OCI-LY3 (cell line): ENCODE measurements around the gene HYAL4.
A peak's percentile ranks its signal among the peaks of the same experiment; 100 is the strongest.

Source experiments
- H2AFZ ChIP-seq: fragments of 200-600, 300-600 bp; shearing (Covaris generic); 2 replicates; pipeline ENCODE4 v1.6.0; 2014; ENCODE audit warnings: antibody characterized with exemption, low read depth, low read length
- H3K27ac ChIP-seq: fragments of 200-600, 300-600 bp; sonication (generic); 2 replicates; pipeline ENCODE4 v1.5.1; 2014; ENCODE audit warnings: mild to moderate bottlenecking, low read length, moderate library complexity, mixed read lengths
- H3K27me3 ChIP-seq: fragments of 200-600, 300-600 bp; sonication (generic); 2 replicates; pipeline ENCODE4 v1.6.1; 2014; ENCODE audit warnings: low read depth, low read length, mixed read lengths
- H3K36me3 ChIP-seq: fragments of 200-600, 300-600 bp; sonication (generic); replicated peaks from 2 replicates; pipeline ENCODE3; 2014; ENCODE audit warnings: low read depth, low read length, mixed read lengths
- H3K4me1 ChIP-seq: fragments of 300-600, 200-600 bp; sonication (generic); 2 replicates; pipeline ENCODE4 v1.6.1; 2014; ENCODE audit warnings: low read length, mixed read lengths
- H3K4me2 ChIP-seq: fragments of 200-600, 300-600 bp; sonication (generic); 2 replicates; pipeline ENCODE4 v1.6.1; 2014; ENCODE audit warnings: low read length, mixed read lengths
- H3K4me3 ChIP-seq: fragments of 300-600, 200-600 bp; sonication (generic); 2 replicates; pipeline ENCODE4 v1.5.1; 2014; ENCODE audit warnings: antibody characterized with exemption, mild to moderate bottlenecking, low read length, moderate library complexity
- H3K79me2 ChIP-seq: fragments of 300-600, 200-600 bp; shearing (Covaris generic); 2 replicates; pipeline ENCODE4 v1.6.1; 2014; ENCODE audit warnings: mild to moderate bottlenecking, low read length, mixed read lengths
- H3K9ac ChIP-seq: fragments of 300-600, 200-600 bp; shearing (Covaris generic); 2 replicates; pipeline ENCODE4 v1.6.0; 2014; ENCODE audit warnings: mild to moderate bottlenecking, low read length, moderate library complexity
- H3K9me3 ChIP-seq: fragments of 200-600, 300-600 bp; shearing (Covaris generic); 2 replicates; pipeline ENCODE4 v1.6.1; 2014; ENCODE audit warnings: low read length, mixed read lengths; ENCODE audit not compliant: insufficient read depth
- H4K20me1 ChIP-seq: fragments of 200-600, 300-600 bp; sonication (generic); 2 replicates; pipeline ENCODE4 v1.6.1; 2016; ENCODE audit warnings: low read length, mixed read lengths; ENCODE audit not compliant: insufficient read depth
- EZH2phosphoT487 ChIP-seq: fragments of 200-600 bp; shearing (Covaris generic); IDR thresholded peaks from 2 replicates; pipeline ENCODE4 v1.6.1; 2018; ENCODE audit warnings: antibody characterized with exemption, mixed run types, low read depth
- TF ChIP-seq, protein P1 (sequence below): fragments of 200-600, 300-600 bp; sonication (generic); IDR thresholded peaks from 2 replicates; pipeline ENCODE4 v1.5.1; 2014; ENCODE audit warnings: antibody characterized with exemption, low read length, low read depth

The HYAL4 gene

DNA sequence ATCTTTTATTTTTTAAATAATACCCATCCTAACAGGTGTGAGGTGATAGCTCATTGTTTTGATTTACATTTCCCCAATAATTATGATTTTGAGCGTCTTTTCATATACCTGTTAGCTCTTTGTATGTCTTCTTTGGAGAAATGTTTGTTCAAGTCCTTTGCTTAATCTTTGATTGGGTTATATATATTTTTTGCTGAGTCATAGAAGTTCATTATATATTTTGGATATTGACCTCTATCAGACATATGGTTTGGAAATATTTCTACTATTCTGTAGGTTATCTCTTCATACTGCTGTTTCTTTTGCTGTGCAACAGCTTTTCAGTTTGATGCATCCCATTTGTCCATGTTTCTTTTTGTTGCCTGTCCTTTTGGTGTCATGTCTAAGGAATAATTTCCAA lies 23.6 kb upstream of the HYAL4 start:
- Histone ChIP-seq H4K20me1 (no peaks in the 10 kb centered on the region), H3K27ac (no peak overlapping the region), H3K27me3 (no peaks in the 10 kb centered on the region), H3K4me3 (no peak overlapping the region), H3K36me3 (no peaks in the 10 kb centered on the region), H3K9me3 (no peaks in the 10 kb centered on the region), H3K9ac (no peak overlapping the region), H3K79me2 (no peaks in the 10 kb centered on the region), H2AFZ (no peak overlapping the region), H3K4me2 (no peak overlapping the region), H3K4me1 (peaks cover 16% of the 10 kb centered on the region)
- TF ChIP-seq, protein P1, sequence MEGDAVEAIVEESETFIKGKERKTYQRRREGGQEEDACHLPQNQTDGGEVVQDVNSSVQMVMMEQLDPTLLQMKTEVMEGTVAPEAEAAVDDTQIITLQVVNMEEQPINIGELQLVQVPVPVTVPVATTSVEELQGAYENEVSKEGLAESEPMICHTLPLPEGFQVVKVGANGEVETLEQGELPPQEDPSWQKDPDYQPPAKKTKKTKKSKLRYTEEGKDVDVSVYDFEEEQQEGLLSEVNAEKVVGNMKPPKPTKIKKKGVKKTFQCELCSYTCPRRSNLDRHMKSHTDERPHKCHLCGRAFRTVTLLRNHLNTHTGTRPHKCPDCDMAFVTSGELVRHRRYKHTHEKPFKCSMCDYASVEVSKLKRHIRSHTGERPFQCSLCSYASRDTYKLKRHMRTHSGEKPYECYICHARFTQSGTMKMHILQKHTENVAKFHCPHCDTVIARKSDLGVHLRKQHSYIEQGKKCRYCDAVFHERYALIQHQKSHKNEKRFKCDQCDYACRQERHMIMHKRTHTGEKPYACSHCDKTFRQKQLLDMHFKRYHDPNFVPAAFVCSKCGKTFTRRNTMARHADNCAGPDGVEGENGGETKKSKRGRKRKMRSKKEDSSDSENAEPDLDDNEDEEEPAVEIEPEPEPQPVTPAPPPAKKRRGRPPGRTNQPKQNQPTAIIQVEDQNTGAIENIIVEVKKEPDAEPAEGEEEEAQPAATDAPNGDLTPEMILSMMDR: no peak
- no peak for TF ChIP-seq EZH2phosphoT487

DNA sequence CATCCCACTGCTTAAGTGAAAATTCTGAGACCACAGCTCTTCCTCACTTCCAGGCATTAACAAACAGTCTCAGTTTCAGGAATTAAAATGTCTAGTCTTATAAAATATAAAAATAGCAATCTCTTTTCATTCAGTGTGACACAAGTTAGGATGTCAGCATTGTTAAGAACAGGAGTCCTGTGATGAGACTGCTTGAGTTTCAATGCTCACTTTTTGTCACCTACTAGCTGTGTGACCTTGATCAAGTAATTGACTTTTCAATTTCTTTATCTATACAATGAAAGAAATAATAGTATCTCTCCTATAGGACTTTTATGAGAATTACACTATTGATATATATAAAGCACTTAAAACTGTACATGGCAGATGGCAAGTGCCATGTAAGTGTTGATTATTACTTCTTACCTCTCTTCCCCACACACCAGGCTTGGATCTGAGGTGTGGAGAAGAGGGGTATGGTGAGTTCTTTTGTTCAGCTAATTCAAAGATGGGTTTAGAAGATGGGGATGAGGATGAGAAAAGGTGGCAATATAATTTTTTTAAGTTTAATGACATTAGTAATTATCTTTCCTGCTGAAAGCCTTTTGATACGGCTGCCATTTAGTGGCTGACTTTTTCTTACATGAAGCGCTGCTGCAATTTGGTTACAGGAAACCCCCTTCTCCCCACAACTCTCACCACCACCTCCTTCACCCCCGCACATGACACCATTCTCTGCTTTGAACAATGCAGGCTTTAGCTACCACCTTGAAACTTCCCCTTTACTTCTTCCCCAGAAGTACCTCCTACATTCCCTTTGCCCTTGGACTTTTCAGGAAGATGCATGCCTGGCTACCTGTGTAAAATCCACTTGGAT lies 20.8 kb upstream of the HYAL4 start:
- Histone ChIP-seq H3K4me1 (peaks cover 16% of the 10 kb centered on the region), H2AFZ (no peak overlapping the region)
- no peak for TF ChIP-seq EZH2phosphoT487

DNA sequence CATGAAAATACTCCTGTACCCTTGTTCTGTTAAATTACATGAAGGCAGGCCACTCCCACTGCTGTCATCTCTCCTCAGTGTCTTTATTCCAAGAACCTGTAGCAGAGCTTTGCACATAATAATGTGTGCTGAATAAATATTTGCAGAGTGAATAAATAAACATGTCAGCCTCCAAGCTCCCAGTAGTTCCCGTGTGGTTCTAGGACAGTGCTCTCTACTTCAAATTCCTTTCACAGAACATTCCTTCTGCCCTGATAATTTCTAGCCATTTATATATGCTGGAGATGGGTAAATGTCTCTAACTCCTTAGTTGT lies 20.3 kb upstream of the HYAL4 start:
- no peak overlapping the region for H2AFZ ChIP-seq
- no peaks in the 10 kb centered on the region for H4K20me1 ChIP-seq
- no peaks in the 10 kb centered on the region for H3K79me2 ChIP-seq
- H3K27ac ChIP-seq: no peak overlapping the region
- peak overlapping the region; percentile 67 for H3K4me2 ChIP-seq
- H3K36me3 ChIP-seq: no peaks in the 10 kb centered on the region
- peaks cover 16% of the 10 kb centered on the region for H3K4me1 ChIP-seq
- H3K9ac ChIP-seq: no peak overlapping the region
- H3K4me3 ChIP-seq: peak overlapping the region; percentile 34; the same call in 1 of the 2 replicates
- no peak for TF ChIP-seq EZH2phosphoT487
- TF ChIP-seq, protein P1: no peak
- H3K27me3 ChIP-seq: no peaks in the 10 kb centered on the region
- no peaks in the 10 kb centered on the region for H3K9me3 ChIP-seq

More for the DNA sequence above, 20.8 kb upstream of the HYAL4 start:
- no peak overlapping the region for H3K9ac ChIP-seq
- H3K79me2 ChIP-seq: no peaks in the 10 kb centered on the region
- H4K20me1 ChIP-seq: no peaks in the 10 kb centered on the region
- H3K27me3 ChIP-seq: no peaks in the 10 kb centered on the region
- peak overlapping the region; percentile 67 for H3K4me2 ChIP-seq
- peak overlapping the region; percentile 34 for H3K4me3 ChIP-seq
- H3K27ac ChIP-seq: no peak overlapping the region; the same call in 1 of the 2 replicates
- no peaks in the 10 kb centered on the region for H3K36me3 ChIP-seq
- no peaks in the 10 kb centered on the region for H3K9me3 ChIP-seq

DNA sequence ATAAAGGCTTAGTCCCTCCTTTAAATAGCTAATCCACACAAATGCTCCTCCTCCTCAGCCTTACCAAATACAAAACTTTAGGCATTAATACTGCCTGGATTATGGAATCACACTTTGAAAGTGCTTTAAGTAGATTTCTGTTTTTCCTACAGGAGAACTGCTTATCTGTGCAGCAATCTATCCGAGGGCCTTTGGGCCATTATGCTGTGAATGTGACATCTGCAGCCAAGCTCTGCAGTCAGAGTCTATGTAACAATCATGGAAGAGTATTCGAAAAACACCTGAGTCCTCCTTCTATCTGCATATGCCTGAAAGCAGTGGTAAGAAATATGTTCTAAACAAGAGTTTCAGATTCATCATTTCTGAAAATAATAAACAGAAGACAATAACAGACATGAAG lies 16.2 kb upstream of the HYAL4 start:
- Histone ChIP-seq H3K36me3 (no peaks in the 10 kb centered on the region), H3K27me3 (no peaks in the 10 kb centered on the region), H3K4me3 (no peak overlapping the region), H3K79me2 (no peaks in the 10 kb centered on the region), H3K9me3 (no peaks in the 10 kb centered on the region), H3K9ac (no peak overlapping the region), H2AFZ (no peak overlapping the region), H3K4me1 (peaks cover 11% of the 10 kb centered on the region), H4K20me1 (no peaks in the 10 kb centered on the region), H3K27ac (no peak overlapping the region), H3K4me2 (no peak overlapping the region)
- TF ChIP-seq, protein P1: no peak
- TF ChIP-seq EZH2phosphoT487: no peak
